GM23248 (cell line): Measurements from ENCODE around the gene AKAP13.

Experiments used
- EZH2 ChIP-seq: fragments of 200-600 bp; sonication (generic); IDR thresholded peaks from 2 replicates; pipeline ENCODE4 v1.6.1; 2018; ENCODE audit warnings: antibody characterized with exemption, mild to moderate bottlenecking; ENCODE audit not compliant: insufficient read depth, poor library complexity, severe bottlenecking
- EZH2phosphoT487 ChIP-seq: fragments of 200-600 bp; sonication (generic); IDR thresholded peaks from 2 replicates; pipeline ENCODE4 v1.6.1; 2018; ENCODE audit warnings: antibody characterized with exemption, moderate library complexity, mild to moderate bottlenecking, low read depth; ENCODE audit not compliant: insufficient read depth

DNA sequence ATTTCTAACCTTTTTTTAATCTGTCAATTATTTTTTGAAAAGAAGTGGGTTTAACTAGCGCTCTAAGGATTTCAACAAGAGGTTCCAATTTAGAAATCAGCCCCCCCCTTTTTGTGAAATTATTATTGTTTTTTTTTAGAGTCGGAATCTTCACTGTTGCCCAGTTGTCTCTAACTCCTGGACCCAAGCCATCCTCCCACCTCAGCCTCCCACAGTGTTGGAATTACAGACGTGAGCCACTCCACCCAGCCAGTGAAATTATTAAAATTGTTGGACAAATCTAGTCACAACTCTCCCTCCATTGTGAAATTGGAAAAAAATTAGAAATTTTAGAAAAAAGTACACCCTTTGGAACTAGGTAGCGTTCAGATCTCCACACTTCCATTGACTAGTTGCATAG, 2.5 kb downstream of the AKAP13 start:
- TF ChIP-seq EZH2phosphoT487 (no peak), EZH2 (no peak)
